ENCODE results near the gene DDAH1.

DNA sequence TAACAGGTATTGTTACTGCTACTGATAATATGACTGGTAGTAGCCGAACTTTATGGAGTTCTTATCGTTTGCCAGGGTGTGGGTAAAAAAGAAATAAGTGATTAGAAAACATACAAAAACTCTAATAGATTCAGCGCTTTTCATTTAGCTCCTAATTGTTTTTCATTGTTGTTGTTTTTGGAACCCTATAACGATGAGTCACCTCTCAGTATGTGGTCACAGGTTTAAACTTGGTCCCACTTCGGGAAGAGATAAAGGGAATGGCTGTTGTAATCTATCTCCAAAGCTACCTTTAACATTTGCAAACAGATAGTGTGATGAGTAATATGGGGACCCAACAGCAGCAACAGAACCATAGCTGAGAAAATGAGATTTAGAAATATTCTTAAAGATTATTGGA, 125.9 kb downstream of the DDAH1 start:
- TF ChIP-seq EP300 (IDR thresholded peaks at IDR 0.05): no peak
- no peak for TF ChIP-seq POLR2AphosphoS5 (IDR thresholded peaks at IDR 0.05)
- TF ChIP-seq POLR2A (IDR thresholded peaks at IDR 0.05): no peak

Data from gastroesophageal sphincter (tissue), 2 donors.